GM20000 (cell line): ENCODE results near the gene ZNF346.
"Not testable (repeated sequence)": the region's sequence is repeated elsewhere in the genome, so short reads cannot be mapped to it uniquely, and the experiment has no call there.

Source experiments
- DNase-seq: peaks from one replicate; pipeline ENCODE4 v3.0.0; 2012; ENCODE audit warnings: low spot score
- CTCF ChIP-seq: IDR thresholded peaks from 2 replicates; pipeline ENCODE4 v1.5.1; 2012; ENCODE audit warnings: mild to moderate bottlenecking, control low read depth; ENCODE audit errors: extremely low read depth, missing control alignments

The ZNF346 gene

GRCh38 chr5:177045631-177046030 is 23.1 kb downstream of the ZNF346 start:
- no peak for DNase-seq
- no peak for TF ChIP-seq CTCF

- not testable (repeated sequence) for DNase-seq
Measured at GRCh38 chr5:177048531-177048930, 26.0 kb downstream of the ZNF346 start.

- no peak for TF ChIP-seq CTCF
- DNase-seq = no peak
Measured at GRCh38 chr5:177049285-177049684, 26.8 kb downstream of the ZNF346 start.

- no peak for DNase-seq
- TF ChIP-seq CTCF = no peak
Measured at GRCh38 chr5:177064500-177065277, 42.2 kb downstream of the ZNF346 start.

- no peak for DNase-seq
- no peak for TF ChIP-seq CTCF
Measured at GRCh38 chr5:177065491-177065890, 43.0 kb downstream of the ZNF346 start.

GRCh38 chr5:177066224-177066623 is 43.7 kb downstream of the ZNF346 start:
- DNase-seq = no peak
- TF ChIP-seq CTCF = no peak

- no peak for DNase-seq
Measured at GRCh38 chr5:177067503-177067902, 45.0 kb downstream of the ZNF346 start.

More at GRCh38 chr5:177067503-177067902, 45.0 kb downstream of the ZNF346 start:
- no peak for TF ChIP-seq CTCF
